SK-MEL-5 (cell line): ENCODE data around the gene ASIC3. TPM values are rescaled to one million over a fixed set of nuclear protein-coding genes. Genes with fewer than 3 reads are reported as not detected.
"Not testable (repeated sequence)": the region's sequence is repeated elsewhere in the genome, so short reads cannot be mapped to it uniquely, and the experiment has no call there.

Experiments
- DNase-seq: peaks from one replicate; pipeline ENCODE4 v3.0.0-alpha.2; 2016; ENCODE audit warnings: low read depth, low spot score
- in situ Hi-C: cut with HindIII; loops from 2 replicates; pipeline ENCODE4 v1.10.0; 2016; ENCODE audit warnings: low sequenced_read_pairs, high pct_unique_total_duplicates, low pct_unique_long_range_greater_than_20kb
- total RNA-seq: library from RNA; depleted of rRNA; stranded (reverse); fragments of >200 nt; shearing (Covaris generic); gene quantifications from 2 replicates; pipeline ENCODE4 v1.2.3, GENCODE V29; 2014

Gene ASIC3
- total RNA-seq, 1 experiment from 2014 or later: 0.42 TPM

DNA sequence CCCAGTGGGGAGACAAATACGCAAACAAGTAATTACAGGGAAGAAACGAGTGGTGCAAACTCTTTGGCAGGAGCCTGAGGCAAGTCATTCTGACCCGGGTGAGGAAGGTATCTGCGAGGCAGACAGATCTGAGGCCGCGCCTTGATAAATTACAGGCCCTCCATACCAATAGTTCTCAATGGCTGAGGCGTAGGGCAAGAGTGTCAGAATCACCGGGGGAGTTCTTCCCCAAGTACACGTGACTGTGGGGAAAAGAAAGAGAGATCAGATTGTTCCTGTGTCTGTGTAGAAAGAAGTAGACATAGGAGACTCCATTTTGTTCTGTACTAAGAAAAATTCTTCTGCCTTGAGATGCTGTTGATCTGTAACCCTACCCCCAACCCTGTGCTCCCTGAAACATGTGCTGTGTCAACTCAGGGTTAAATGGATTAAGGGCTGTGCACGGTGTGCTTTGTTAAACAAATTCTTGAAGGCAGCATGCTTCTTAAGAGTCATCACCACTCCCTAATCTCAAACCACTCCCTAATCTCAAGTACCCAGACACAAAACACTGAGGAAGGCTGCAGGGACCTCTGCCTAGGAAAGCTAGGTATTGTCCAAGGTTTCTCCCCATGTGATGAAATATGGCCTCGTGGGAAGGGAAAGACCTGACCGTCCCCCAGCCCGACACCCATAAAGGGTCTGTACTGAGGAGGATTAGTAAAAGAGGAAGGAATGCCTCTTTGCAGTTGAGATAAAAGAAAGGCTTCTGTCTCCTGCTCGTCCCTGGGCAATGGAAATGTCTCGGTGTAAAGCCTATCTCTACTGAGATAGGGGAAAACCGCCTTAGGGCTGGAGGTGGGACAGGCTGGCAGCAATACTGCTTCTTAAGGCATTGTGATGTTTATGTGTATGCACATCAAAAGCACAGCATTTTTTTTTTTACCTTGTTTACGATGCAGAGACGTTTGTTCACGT, 21.3 kb upstream of the ASIC3 start:
- DNase-seq, in situ Hi-C loops: not testable (repeated sequence)

DNA sequence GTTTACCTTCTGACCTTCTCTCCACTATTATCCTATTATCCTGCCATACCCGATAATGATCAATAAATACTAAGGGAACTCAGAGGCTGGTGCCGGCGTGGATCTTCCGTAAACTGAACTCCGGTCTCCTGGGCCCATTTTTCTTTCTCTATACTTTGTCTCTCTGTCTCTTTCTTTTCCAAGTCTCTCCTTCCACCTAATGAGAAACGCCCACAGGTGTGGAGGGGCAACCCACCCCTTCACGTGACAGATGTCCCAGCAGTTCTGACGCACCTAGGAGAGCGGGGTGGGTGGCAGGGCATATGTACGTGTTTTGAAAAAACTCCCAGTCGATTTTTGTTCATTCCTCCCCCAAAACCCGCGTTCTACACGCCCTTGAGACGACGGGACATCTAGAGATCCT, 20.6 kb upstream of the ASIC3 start:
- DNase-seq, in situ Hi-C loops: not testable (repeated sequence)

DNA sequence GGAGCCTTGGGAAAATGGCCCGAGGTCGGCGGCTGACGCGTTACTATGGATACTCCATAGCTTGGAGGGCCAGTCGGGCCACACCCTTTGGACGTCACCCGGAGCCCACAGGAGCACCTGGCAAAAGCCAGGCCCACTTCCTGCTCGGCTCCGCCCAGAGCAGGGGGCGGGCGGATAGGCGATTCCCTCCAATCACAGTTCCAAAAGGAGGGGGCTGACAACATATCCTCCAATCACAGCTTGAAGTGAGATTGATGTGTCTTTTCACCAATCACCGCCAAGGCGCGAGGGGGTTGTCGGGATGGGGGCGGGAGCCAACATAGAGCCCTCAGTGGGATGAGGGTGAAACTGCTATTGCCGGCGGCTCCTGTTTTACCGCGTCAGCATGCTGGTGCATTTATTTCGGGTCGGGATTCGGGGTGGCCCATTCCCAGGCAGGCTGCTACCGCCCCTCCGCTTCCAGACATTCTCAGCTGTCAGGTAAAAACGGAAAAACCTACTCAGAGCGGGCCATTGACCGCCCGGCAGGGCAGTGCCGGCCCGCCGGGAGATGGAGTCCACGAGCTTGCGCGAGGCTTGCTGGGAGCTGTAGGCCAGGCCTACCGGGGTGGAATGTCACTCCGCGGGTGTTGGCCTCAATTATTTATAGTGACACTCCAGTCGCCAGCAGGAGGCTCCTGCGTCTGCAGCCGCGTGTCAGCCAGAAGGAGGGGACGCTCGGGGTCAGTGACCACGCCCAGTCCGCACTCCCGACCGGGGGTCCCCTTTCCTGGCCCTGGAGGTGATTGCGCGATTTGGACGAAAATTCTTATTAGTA, 20.0 kb upstream of the ASIC3 start, which contains the start of gene ABCB8:
TSS of gene ABCB8 (plus strand) at position 320 of the 817 bp plus-strand sequence. CDS start at position 386, 66 bp downstream.
- DNase-seq: peak; percentile 100
- in situ Hi-C loops: no loop called here

DNA sequence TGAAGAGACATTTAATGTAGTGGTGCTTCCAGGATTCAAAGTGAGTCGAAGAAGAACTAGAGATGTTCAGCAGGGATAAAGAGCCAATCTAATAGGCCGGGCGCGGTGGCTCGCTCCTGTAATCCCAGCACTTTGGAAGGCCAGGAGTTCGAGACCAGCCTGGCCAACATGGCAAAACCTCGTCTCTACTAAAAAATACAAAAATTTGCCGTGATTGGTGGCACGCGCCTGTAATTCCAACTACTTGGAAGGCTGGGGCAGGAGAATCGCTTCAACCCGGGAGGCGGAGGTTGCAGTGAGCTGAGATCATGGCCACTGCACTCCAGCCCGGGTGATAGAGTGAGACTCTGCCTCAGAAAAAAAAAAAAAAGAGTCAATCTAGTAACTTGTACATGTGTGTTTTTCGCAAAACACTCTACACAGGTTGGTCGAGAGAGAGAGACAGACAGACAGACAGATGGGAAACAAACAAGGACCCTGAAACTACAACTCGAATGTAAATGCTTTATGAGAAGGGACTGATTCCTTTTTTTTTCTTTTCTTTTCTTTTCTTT, 19.3 kb upstream of the ASIC3 start:
- DNase-seq: no peak
- in situ Hi-C loops: no loop called here

DNA sequence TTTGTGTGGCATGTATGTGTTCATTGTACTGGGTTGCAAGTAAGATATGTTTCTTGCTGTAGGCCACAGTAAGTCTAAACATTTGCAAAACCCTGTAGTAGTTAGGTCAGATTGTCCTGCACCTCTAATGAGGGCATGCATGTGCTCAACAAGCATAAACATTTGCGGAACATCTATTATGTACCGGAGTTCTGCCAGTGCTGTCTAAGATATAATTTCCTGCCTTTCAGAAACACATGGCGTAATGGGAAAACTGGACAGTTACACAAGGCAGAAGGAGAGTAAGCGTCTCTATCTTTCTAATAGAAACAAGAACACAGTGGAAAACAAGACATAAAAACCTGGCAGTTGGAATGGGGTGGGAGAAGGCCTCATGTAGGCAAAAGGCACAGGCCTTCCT, 17.3 kb upstream of the ASIC3 start:
- in situ Hi-C loops: no loop called here
- no peak for DNase-seq

DNA sequence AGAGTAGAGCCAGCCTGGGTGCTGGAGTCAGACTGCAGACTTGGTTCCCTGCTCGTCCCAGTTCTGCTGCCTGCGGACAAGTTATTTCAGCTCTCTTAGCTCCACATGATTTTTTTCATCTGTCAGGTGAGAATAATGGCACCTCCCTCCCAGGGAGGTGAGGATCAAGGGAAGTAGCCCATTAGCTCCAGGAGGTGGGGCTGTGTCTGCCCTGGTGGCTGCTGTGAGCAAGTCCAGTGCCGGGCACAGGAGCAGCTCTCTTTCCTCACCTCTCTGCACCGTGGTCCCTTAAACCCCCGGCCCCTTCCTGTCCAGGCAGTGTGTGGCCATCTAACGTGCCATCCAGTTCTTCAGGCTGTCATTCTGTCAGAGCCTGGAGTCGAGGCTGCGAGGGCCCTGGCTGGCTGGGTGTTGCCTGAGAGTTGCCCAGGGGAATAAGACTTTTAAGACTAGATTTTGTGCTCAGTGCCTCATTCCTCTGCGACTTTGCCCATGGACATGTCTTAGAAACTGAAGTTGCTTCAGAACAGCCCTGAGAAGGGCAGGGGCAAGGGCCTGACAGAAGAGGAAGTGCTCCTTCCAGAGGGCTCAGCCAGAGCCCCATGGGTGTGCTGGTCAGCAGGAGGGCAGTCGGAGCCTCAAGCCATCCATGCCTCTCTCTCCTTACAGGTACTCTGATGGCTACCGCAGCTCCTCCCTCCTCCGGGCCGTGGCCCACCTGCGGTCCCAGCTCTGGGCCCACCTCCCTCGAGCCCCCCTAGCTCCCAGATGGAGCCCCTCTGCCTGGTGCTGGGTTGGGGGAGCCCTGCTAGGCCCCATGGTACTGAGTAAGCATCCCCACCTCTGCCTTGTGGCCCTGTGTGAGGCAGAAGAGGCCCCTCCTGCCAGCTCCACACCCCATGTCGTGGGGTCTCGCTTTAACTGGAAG, 15.1 kb upstream of the ASIC3 start:
- no peak for DNase-seq
- in situ Hi-C loops: no loop called here

DNA sequence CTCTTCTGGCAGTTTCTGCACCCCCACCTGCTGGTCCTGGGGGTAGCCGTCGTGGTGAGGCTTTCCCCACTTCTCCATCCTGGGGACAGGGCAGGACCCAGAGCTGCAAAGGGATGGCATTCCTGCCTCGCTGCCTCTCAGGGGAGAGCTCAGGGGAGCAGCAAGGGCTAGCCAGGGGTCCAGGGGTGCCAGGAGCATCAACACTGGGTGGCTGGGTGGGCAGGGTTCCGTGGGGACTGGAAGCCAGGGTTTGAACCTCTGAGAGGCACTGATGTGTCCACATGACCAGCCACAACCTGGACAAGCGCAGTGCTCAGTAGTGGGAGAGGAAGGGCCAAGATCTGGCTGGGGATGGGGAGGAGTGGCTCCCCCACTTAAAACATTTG, 14.5 kb upstream of the ASIC3 start:
- in situ Hi-C loops: no loop called here
- no peak for DNase-seq

DNA sequence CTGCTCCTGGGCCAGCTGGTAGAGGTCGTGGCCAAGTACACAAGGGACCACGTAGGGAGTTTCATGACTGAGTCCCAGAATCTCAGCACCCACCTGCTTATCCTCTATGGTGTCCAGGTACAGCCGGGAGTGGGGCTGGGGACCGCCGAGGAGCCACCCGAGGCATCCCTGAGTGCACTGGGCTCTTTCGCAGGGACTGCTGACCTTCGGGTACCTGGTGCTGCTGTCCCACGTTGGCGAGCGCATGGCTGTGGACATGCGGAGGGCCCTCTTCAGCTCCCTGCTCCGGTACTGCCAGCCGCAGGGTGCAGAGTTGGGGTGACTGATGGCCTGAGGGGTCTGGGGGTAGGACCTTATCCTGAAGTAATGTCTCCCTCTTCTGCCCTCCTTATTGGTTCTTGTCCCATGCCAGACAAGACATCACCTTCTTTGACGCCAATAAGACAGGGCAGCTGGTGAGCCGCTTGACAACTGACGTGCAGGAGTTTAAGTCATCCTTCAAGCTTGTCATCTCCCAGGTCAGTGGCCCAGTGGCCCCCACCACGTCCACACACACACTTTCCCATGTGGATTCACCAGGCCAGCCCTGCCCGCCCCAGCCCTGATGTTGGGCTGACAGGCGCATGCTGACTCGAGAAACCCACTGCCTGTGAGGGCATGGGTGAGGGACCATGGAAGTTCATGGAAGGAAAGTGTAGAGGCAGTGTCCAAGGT, 13.9 kb upstream of the ASIC3 start:
- no peak for DNase-seq
- in situ Hi-C loops: no loop called here

DNA sequence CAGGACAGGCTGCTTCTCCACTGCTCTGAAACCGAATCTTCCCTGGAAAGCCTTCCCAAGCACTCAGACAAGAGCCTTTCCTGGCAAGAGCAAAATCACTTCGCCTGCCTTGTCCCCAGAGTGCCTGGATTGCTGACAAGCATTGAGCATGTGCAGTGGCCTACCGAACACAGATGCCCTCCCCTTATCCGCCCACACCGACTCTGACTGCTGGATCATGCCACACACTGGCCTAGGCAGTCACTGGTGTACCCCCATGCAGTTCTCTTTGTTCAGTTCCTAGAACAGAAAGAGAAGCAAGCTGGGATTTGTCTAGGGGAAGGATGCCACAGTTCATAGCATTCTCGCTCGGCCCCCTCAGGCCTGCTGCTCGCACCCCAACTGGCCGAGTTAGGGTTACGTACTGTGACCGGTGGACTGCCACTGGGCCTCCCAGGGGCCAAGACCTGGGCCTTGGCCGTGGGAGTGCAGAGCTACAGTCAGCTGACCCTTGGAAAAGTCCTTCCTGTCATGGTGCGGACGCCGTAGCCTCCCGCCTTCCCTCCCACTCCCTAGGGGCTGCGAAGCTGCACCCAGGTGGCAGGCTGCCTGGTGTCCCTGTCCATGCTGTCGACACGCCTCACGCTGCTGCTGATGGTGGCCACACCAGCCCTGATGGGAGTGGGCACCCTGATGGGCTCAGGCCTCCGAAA, 13.2 kb upstream of the ASIC3 start:
- in situ Hi-C loops: no loop called here

DNA sequence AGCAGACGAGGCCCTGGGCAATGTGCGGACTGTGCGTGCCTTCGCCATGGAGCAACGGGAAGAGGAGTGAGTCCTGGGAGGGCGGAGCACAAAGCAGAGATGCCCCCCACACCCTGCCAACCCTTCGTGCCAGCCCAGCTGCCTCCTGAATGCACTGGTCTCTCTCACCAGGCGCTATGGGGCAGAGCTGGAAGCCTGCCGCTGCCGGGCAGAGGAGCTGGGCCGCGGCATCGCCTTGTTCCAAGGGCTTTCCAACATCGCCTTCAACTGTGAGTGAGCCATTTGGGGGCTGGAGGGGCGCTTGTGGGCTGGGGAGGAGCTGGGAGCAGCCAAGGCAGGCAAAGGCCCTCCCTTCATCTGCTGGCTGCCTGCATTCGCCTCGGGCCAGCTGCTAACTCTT, 12.4 kb upstream of the ASIC3 start:
- no peak for DNase-seq
- in situ Hi-C loops: no loop called here

More for the DNA sequence above, 13.2 kb upstream of the ASIC3 start:
- DNase-seq: no peak

DNA sequence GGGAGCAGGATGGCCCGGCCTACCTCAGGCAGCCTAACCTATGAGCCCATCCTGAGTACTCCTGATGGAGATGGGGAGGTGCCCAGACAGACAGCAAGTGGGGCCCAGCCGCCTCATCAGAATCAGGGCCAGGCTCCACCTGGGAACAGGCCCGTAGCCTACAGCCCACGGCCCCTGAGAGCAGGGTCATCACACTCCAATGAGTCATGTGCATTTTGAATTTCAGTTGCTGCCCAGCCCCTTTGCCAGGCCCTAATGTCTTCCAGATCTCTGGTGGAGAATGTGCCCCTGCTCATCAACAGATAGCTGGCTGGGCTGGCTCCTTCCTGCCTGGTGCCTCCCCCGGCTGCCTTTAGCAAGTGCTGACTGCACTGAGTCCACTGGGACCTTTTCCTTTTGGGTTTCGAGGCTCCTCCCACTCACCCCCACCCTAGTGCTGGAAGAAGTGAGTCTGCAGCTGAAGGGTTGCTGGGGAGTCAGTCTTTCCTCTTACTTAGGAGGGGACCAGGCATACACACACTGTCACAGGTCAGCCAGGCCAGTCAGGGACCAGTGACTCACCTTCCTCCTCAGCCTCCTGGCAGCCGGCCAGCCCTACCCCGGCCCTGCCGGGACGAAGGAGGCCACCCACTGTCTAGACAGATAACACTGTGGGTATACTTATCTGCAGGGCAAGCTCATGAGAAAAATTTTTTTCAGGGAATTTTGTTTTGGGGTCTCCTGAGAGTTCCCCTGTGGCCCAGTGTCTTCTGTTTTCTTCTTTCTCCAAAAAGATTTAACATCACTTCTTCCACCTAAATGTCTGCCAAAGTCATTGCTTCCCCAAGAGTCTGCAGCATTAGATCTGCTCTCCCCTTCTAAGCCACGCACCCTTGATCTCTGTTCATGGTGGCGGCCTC, 9.1 kb upstream of the ASIC3 start:
- in situ Hi-C loops: no loop called here
- DNase-seq: peak; percentile 75

DNA sequence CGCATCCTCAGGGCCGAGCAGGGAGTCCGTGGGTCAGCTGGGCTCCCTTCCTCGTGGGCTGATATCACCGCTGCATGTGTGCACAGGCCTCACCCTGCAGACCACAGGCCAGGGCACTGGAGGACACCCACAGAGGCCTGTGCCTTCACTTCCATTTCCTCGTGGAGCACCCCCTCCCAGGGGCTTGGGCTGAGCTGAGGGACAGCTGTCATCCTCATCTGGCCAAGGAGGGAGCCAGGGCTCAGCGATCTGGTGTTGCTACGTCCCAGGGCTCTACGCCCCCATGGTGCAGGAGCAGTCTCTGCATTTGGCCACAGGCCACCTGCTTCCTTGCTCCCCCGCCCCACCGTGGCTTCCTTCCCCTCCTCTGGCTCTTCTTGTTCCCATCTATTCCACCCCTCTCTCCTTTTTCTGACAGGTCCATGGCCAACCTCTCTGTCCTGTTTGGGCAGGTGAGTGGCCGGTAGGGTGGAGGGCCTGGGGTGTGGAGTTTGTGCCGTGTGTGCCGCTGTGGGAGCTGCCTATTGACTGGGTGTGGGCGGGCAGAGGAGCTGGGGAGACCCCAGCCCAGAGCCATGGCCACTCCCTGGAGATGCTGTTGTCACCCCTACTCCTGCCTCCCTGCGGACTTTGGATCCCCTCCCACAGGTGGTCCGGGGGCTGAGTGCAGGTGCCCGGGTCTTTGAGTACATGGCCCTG, 8.3 kb upstream of the ASIC3 start:
- in situ Hi-C loops: no loop called here
- no peak for DNase-seq

DNA sequence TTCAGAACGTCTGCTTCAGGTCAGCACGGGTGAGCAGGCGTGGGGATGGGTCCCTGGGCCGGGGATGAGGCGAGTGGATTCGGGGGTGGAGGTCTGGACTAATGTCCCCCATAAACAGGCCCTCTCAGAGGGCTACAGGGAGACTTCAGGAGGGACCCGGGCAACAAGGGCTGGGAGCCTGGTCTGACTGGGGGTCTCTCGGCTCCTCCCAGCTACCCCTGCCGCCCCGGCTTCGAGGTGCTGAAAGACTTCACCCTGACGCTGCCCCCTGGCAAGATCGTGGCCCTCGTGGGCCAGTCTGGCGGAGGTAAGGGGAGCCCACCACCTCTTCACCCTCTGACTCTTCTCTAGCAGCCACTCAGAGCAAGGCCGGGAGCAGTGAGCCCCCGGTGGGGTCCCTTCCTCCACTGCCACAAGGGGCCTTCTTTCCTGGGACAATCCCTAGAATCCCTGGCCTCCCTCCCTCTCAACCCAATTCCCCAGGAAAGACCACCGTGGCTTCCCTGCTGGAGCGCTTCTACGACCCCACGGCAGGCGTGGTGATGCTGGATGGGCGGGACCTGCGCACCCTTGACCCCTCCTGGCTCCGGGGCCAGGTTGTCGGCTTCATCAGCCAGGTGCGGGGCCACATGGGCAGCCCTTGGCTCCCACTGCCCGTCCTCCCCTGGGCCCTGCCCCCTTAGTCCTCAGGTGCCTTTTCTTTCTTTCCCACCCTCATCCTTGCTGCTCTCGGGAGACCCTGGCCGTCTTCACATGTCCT, 7.5 kb upstream of the ASIC3 start:
- in situ Hi-C loops: no loop called here
- no peak for DNase-seq

DNA sequence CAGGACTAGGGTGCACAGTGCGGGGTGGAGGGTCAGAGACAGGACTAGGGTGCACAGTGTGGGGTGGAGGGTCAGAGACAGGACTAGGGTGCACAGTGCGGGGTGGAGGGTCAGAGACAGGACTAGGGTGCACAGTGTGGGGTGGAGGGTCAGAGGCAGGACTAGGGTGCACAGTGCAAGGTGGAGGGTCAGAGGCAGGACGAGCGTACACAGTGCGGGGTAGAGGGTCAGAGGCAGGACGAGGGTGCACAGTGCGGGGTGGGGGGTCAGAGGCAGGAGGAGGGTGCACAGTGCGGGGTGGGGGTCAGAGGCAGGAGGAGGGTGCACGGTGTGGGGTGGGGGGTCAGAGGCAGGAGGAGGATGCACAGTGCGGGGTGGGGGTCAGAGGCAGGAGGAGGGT, 4.9 kb upstream of the ASIC3 start:
- in situ Hi-C loops, DNase-seq: not testable (repeated sequence)
